Colonic mucosa (tissue), 4 donors: ENCODE measurements around the gene RNF5. TPM values are rescaled to one million over a fixed set of nuclear protein-coding genes. Genes with fewer than 3 reads are reported as not detected.

Source experiments
- DNase-seq: peaks from one replicate; pipeline ENCODE4 v3.0.0-alpha.2; 2020
- H3K27ac ChIP-seq: fragments of 200-600 bp; one replicate; pipeline ENCODE4 v1.8.0; 2021
- H3K27me3 ChIP-seq: fragments of 200-600 bp; one replicate; pipeline ENCODE4 v1.8.0; 2021
- H3K36me3 ChIP-seq: fragments of 200-600 bp; one replicate; pipeline ENCODE4 v1.8.0; 2021
- H3K4me1 ChIP-seq: fragments of 200-600 bp; one replicate; pipeline ENCODE4 v1.8.0; 2021; ENCODE audit warnings: mild to moderate bottlenecking
- H3K4me3 ChIP-seq: fragments of 200-600 bp; one replicate; pipeline ENCODE4 v1.8.0; 2021
- H3K9ac ChIP-seq, 2 donors: one replicate each; pipeline ENCODE4 v1.7.0; 2013; ENCODE audit warnings: control low read depth in 2 of 2, low read depth in 2 of 2, low read length in 2 of 2
- H3K9me3 ChIP-seq: fragments of 200-600 bp; one replicate; pipeline ENCODE4 v1.8.0; 2021
- intact Hi-C: fragments of 100-400 bp; cut with DNase I; formaldehyde crosslinking; loops from one replicate; pipeline ENCODE4 v1.14.1; 2022
- total RNA-seq, 2 donors: library from RNA; stranded (reverse); fragmentation: NEBNext Ultra II Directional in 1 of 2; extraction: Animal tissue kit (Norgen Biotek cat#: 25700) in 1 of 2; gene quantifications; one replicate each; pipeline ENCODE4 v1.2.1, GENCODE V29; 2021
- TF ChIP-seq, protein P1 (sequence below): fragments of 200-600 bp; IDR thresholded peaks from one replicate; pipeline ENCODE4 v1.8.0; 2022; ENCODE audit warnings: antibody characterized with exemption, mild to moderate bottlenecking
- donor health status: healthy.
- donor health status: DM: no; HTN: no; CAD: no.
- donor health status: DM: no; HTN: no; CAD: no.

The RNF5 gene
- total RNA-seq, 2 donors from 2014 or later: 75.8 to 87.4 TPM

GRCh38 chr6:32200711-32201475 is 22.7 kb downstream of the RNF5 start:
- H3K36me3 ChIP-seq: no peaks in the 10 kb centered on the region
- no peak overlapping the region for H3K4me3 ChIP-seq
- TF ChIP-seq, protein P1, sequence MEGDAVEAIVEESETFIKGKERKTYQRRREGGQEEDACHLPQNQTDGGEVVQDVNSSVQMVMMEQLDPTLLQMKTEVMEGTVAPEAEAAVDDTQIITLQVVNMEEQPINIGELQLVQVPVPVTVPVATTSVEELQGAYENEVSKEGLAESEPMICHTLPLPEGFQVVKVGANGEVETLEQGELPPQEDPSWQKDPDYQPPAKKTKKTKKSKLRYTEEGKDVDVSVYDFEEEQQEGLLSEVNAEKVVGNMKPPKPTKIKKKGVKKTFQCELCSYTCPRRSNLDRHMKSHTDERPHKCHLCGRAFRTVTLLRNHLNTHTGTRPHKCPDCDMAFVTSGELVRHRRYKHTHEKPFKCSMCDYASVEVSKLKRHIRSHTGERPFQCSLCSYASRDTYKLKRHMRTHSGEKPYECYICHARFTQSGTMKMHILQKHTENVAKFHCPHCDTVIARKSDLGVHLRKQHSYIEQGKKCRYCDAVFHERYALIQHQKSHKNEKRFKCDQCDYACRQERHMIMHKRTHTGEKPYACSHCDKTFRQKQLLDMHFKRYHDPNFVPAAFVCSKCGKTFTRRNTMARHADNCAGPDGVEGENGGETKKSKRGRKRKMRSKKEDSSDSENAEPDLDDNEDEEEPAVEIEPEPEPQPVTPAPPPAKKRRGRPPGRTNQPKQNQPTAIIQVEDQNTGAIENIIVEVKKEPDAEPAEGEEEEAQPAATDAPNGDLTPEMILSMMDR: no peak
- H3K27me3 ChIP-seq: no peaks in the 10 kb centered on the region
- H3K9ac ChIP-seq: no peak overlapping the region
- intact Hi-C loops: no loop called here
- DNase-seq: no peak
- no peaks in the 10 kb centered on the region for H3K9me3 ChIP-seq
- no peaks in the 10 kb centered on the region for H3K4me1 ChIP-seq
- H3K27ac ChIP-seq: no peak overlapping the region

DNA sequence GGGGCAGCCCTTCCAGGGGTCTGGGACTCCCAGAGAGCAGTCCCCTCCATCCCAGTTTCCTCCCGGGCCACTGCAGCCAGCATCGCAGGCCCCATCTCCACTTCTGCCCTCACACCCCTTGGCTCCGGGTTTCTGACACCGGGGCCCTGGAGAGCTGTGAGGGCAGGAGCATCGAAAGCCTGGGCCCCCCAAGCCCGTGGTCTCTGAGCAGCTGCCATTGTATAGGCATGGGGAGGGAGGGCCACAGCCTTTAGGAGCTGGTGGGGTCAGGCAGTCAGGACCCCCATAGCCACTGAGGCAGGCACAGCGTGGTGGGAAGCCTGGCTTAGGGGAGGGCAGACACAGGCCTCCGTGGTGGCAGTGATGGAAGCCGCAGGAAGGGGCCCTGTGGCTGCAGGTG is 24.0 kb downstream of the RNF5 start:
- no peaks in the 10 kb centered on the region for H3K36me3 ChIP-seq
- H3K9me3 ChIP-seq: no peaks in the 10 kb centered on the region
- no peaks in the 10 kb centered on the region for H3K4me1 ChIP-seq
- H3K4me3 ChIP-seq: no peak overlapping the region
- no peak for DNase-seq
- H3K9ac ChIP-seq: no peak overlapping the region
- H3K27me3 ChIP-seq: no peaks in the 10 kb centered on the region
- H3K27ac ChIP-seq: no peak overlapping the region
- intact Hi-C loops: no loop called here
- TF ChIP-seq, protein P1: no peak

- Histone ChIP-seq H3K27me3 (no peaks in the 10 kb centered on the region), H3K4me1 (no peaks in the 10 kb centered on the region), H3K36me3 (no peaks in the 10 kb centered on the region), H3K4me3 (no peak overlapping the region), H3K27ac (no peak overlapping the region), H3K9me3 (no peaks in the 10 kb centered on the region), H3K9ac (no peak overlapping the region)
- intact Hi-C loops: no loop called here
- TF ChIP-seq, protein P1: no peak
- no peak for DNase-seq
These were observed 25.4 kb downstream of the RNF5 start for GRCh38 chr6:32203426-32204267.

DNA sequence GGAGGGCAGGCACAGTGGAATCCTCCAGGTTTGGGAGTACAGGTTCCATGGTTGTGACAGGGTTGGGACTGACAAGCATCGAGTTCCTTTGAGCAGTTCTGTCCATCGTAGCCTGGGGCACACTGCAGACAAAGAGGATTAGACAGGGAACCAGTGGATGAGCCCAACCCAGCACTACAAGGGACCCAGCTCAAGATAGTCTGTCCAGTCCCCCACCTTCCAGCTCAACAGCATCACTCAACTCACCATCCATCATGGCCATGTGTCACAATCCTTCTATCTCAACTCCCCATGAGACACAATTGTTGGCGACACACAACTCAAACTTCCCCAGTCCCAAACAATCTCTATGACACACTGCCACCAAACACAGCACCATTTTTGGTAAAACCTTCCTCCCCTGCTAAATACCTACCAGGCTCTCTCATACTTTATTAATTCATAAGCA is 26.1 kb downstream of the RNF5 start:
- H3K27ac ChIP-seq: no peak overlapping the region
- no peak for DNase-seq
- intact Hi-C loops: no loop called here

DNA sequence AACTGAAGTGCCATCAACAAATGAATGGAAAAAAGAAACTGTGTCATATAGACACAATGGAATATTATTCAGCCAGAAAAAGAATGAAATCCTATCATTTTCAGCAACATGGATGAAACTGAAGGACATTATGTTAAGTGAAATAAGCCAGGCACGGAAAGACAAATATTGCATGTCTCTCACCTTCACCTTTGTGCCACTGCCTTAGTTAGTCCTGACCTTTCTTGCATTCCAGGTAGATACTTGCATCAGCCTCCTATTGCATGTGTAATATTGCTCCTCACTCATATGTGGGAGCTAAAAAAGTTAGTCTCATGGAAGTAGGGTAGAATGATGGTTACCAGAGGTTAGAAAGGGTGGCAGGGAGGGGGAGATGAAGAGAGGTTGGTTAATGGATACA is 30.8 kb downstream of the RNF5 start:
- Histone ChIP-seq H3K36me3 (no peaks in the 10 kb centered on the region), H3K27me3 (no peaks in the 10 kb centered on the region), H3K4me1 (no peaks in the 10 kb centered on the region), H3K9ac (no peak overlapping the region), H3K27ac (no peak overlapping the region), H3K9me3 (no peaks in the 10 kb centered on the region), H3K4me3 (no peak overlapping the region)
- intact Hi-C loops: no loop called here
- no peak for DNase-seq
- TF ChIP-seq, protein P1: no peak

More for the DNA sequence above, 26.1 kb downstream of the RNF5 start:
- Histone ChIP-seq H3K36me3 (no peaks in the 10 kb centered on the region), H3K9me3 (no peaks in the 10 kb centered on the region), H3K9ac (no peak overlapping the region), H3K27me3 (no peaks in the 10 kb centered on the region), H3K4me1 (no peaks in the 10 kb centered on the region), H3K4me3 (no peak overlapping the region)
- TF ChIP-seq, protein P1: no peak
